ENCODE measurements around the gene SLC7A6OS. TPM values are rescaled to one million over a fixed set of nuclear protein-coding genes. Genes with fewer than 3 reads are reported as not detected.

The SLC7A6OS gene
- total and polyA plus RNA-seq, 2 experiments from 2014 or later, result 8.8 to 18.9 TPM

GRCh38 chr16:68282064-68282452, 28.7 kb downstream of the SLC7A6OS start:
- H3K4me2 ChIP-seq, result no peak overlapping the region

GRCh38 chr16:68281368-68282063, 29.2 kb downstream of the SLC7A6OS start:
- Histone ChIP-seq H3K79me2 (peaks cover 21% of the 10 kb centered on the region), H3K9me3 (ENCODE audit: low read depth) (no peaks in the 10 kb centered on the region), H2AFZ (no peak overlapping the region), H3K4me1 (ENCODE audit: insufficient read depth) (no peaks in the 10 kb centered on the region), H3K36me3 (replicated peaks; ENCODE audit: insufficient read depth, low read depth) (no peaks in the 10 kb centered on the region), H3K4me2 (no peak overlapping the region), H3K27me3 (no peaks in the 10 kb centered on the region), H3K4me3 (no peak overlapping the region), H3K9me2 (replicated peaks; ENCODE audit: insufficient read depth) (no peaks in the 10 kb centered on the region), H3K27ac (no peak overlapping the region), H4K20me1 (ENCODE audit: insufficient read depth, poor library complexity, severe bottlenecking) (no peaks in the 10 kb centered on the region)
- TF ChIP-seq EZH2 (IDR thresholded peaks at IDR 0.05; ENCODE audit: borderline replicate concordance) (no peak), CTCF (IDR thresholded peaks at IDR 0.05; ENCODE audit: poor library complexity) (no peak), EZH2phosphoT487 (IDR thresholded peaks at IDR 0.05; ENCODE audit: low read depth, severe bottlenecking, unreplicated experiment) (no peak)
- DNase-seq (ENCODE audit: low spot score), result no peak
- WGBS (ENCODE audit: low lambda C conversion rate, missing lambda C conversion rate), result 80% methylated on average over 4 of the region's 4 CpGs

More at GRCh38 chr16:68282064-68282452, 28.7 kb downstream of the SLC7A6OS start:
- H3K4me1 ChIP-seq (ENCODE audit: insufficient read depth), result no peaks in the 10 kb centered on the region
- H3K79me2 ChIP-seq, result peaks cover 23% of the 10 kb centered on the region
- H3K9me2 ChIP-seq (replicated peaks; ENCODE audit: insufficient read depth), result no peaks in the 10 kb centered on the region
- no peak overlapping the region for H2AFZ ChIP-seq
- H3K9me3 ChIP-seq (ENCODE audit: low read depth), result no peaks in the 10 kb centered on the region
- TF ChIP-seq EZH2 (IDR thresholded peaks at IDR 0.05; ENCODE audit: borderline replicate concordance), result no peak
- no peak for TF ChIP-seq EZH2phosphoT487 (IDR thresholded peaks at IDR 0.05; ENCODE audit: low read depth, severe bottlenecking, unreplicated experiment)
- no peak for TF ChIP-seq CTCF (IDR thresholded peaks at IDR 0.05; ENCODE audit: poor library complexity)
- DNase-seq (ENCODE audit: low spot score), result no peak
- H3K36me3 ChIP-seq (replicated peaks; ENCODE audit: insufficient read depth, low read depth), result no peaks in the 10 kb centered on the region
- no peaks in the 10 kb centered on the region for H3K27me3 ChIP-seq
- H3K27ac ChIP-seq, result no peak overlapping the region
- H3K4me3 ChIP-seq, result no peak overlapping the region
- no peaks in the 10 kb centered on the region for H4K20me1 ChIP-seq (ENCODE audit: insufficient read depth, poor library complexity, severe bottlenecking)
- WGBS (ENCODE audit: low lambda C conversion rate, missing lambda C conversion rate), result 94% methylated on average over 4 of the region's 4 CpGs

GRCh38 chr16:68279726-68280558, 30.8 kb downstream of the SLC7A6OS start:
- Histone ChIP-seq H3K36me3 (replicated peaks; ENCODE audit: insufficient read depth, low read depth) (no peaks in the 10 kb centered on the region), H3K27me3 (no peaks in the 10 kb centered on the region), H2AFZ (no peak overlapping the region), H3K9me2 (replicated peaks; ENCODE audit: insufficient read depth) (no peaks in the 10 kb centered on the region), H3K27ac (no peak overlapping the region), H3K79me2 (peaks cover 15% of the 10 kb centered on the region), H3K4me3 (no peak overlapping the region), H4K20me1 (ENCODE audit: insufficient read depth, poor library complexity, severe bottlenecking) (no peaks in the 10 kb centered on the region), H3K4me1 (ENCODE audit: insufficient read depth) (peaks cover 5% of the 10 kb centered on the region), H3K9me3 (ENCODE audit: low read depth) (no peaks in the 10 kb centered on the region), H3K4me2 (no peak overlapping the region)
- WGBS (ENCODE audit: low lambda C conversion rate, missing lambda C conversion rate), result 93% methylated on average over 13 of the region's 13 CpGs
- no peak for DNase-seq (ENCODE audit: low spot score)
- no peak for TF ChIP-seq CTCF (IDR thresholded peaks at IDR 0.05; ENCODE audit: poor library complexity)
- no peak for TF ChIP-seq EZH2 (IDR thresholded peaks at IDR 0.05; ENCODE audit: borderline replicate concordance)
- no peak for TF ChIP-seq EZH2phosphoT487 (IDR thresholded peaks at IDR 0.05; ENCODE audit: low read depth, severe bottlenecking, unreplicated experiment)
